OCI-LY3 (cell line): ENCODE measurements around the gene PANK4.

Experiments
- H2AFZ ChIP-seq: fragments of 200-600, 300-600 bp; shearing (Covaris generic); 2 replicates; pipeline ENCODE4 v1.6.0; 2014; ENCODE audit warnings: antibody characterized with exemption, low read depth, low read length
- H3K27ac ChIP-seq: fragments of 200-600, 300-600 bp; sonication (generic); 2 replicates; pipeline ENCODE4 v1.5.1; 2014; ENCODE audit warnings: mild to moderate bottlenecking, low read length, moderate library complexity, mixed read lengths
- H3K27me3 ChIP-seq: fragments of 200-600, 300-600 bp; sonication (generic); 2 replicates; pipeline ENCODE4 v1.6.1; 2014; ENCODE audit warnings: low read depth, low read length, mixed read lengths
- H3K36me3 ChIP-seq: fragments of 200-600, 300-600 bp; sonication (generic); replicated peaks from 2 replicates; pipeline ENCODE3; 2014; ENCODE audit warnings: low read depth, low read length, mixed read lengths
- H3K4me1 ChIP-seq: fragments of 300-600, 200-600 bp; sonication (generic); 2 replicates; pipeline ENCODE4 v1.6.1; 2014; ENCODE audit warnings: low read length, mixed read lengths
- H3K4me2 ChIP-seq: fragments of 200-600, 300-600 bp; sonication (generic); 2 replicates; pipeline ENCODE4 v1.6.1; 2014; ENCODE audit warnings: low read length, mixed read lengths
- H3K4me3 ChIP-seq: fragments of 300-600, 200-600 bp; sonication (generic); 2 replicates; pipeline ENCODE4 v1.5.1; 2014; ENCODE audit warnings: antibody characterized with exemption, mild to moderate bottlenecking, low read length, moderate library complexity
- H3K79me2 ChIP-seq: fragments of 300-600, 200-600 bp; shearing (Covaris generic); 2 replicates; pipeline ENCODE4 v1.6.1; 2014; ENCODE audit warnings: mild to moderate bottlenecking, low read length, mixed read lengths
- H3K9ac ChIP-seq: fragments of 300-600, 200-600 bp; shearing (Covaris generic); 2 replicates; pipeline ENCODE4 v1.6.0; 2014; ENCODE audit warnings: mild to moderate bottlenecking, low read length, moderate library complexity
- H3K9me3 ChIP-seq: fragments of 200-600, 300-600 bp; shearing (Covaris generic); 2 replicates; pipeline ENCODE4 v1.6.1; 2014; ENCODE audit warnings: low read length, mixed read lengths; ENCODE audit not compliant: insufficient read depth
- H4K20me1 ChIP-seq: fragments of 200-600, 300-600 bp; sonication (generic); 2 replicates; pipeline ENCODE4 v1.6.1; 2016; ENCODE audit warnings: low read length, mixed read lengths; ENCODE audit not compliant: insufficient read depth
- EZH2phosphoT487 ChIP-seq: fragments of 200-600 bp; shearing (Covaris generic); IDR thresholded peaks from 2 replicates; pipeline ENCODE4 v1.6.1; 2018; ENCODE audit warnings: antibody characterized with exemption, mixed run types, low read depth
- TF ChIP-seq, protein P1 (sequence below): fragments of 200-600, 300-600 bp; sonication (generic); IDR thresholded peaks from 2 replicates; pipeline ENCODE4 v1.5.1; 2014; ENCODE audit warnings: antibody characterized with exemption, low read length, low read depth

The PANK4 gene

GRCh38 chr1:2535455-2535854 lies 9.1 kb upstream of the PANK4 start:
- Histone ChIP-seq H3K27me3 (peaks cover 10% of the 10 kb centered on the region; the same call in 1 of the 2 replicates), H3K27ac (no peak overlapping the region), H3K79me2 (no peaks in the 10 kb centered on the region), H3K4me3 (no peak overlapping the region), H4K20me1 (no peaks in the 10 kb centered on the region), H3K4me2 (no peak overlapping the region), H2AFZ (no peak overlapping the region), H3K4me1 (no peaks in the 10 kb centered on the region), H3K9me3 (no peaks in the 10 kb centered on the region), H3K36me3 (no peaks in the 10 kb centered on the region), H3K9ac (no peak overlapping the region)
- no peak for TF ChIP-seq EZH2phosphoT487
- TF ChIP-seq, protein P1, sequence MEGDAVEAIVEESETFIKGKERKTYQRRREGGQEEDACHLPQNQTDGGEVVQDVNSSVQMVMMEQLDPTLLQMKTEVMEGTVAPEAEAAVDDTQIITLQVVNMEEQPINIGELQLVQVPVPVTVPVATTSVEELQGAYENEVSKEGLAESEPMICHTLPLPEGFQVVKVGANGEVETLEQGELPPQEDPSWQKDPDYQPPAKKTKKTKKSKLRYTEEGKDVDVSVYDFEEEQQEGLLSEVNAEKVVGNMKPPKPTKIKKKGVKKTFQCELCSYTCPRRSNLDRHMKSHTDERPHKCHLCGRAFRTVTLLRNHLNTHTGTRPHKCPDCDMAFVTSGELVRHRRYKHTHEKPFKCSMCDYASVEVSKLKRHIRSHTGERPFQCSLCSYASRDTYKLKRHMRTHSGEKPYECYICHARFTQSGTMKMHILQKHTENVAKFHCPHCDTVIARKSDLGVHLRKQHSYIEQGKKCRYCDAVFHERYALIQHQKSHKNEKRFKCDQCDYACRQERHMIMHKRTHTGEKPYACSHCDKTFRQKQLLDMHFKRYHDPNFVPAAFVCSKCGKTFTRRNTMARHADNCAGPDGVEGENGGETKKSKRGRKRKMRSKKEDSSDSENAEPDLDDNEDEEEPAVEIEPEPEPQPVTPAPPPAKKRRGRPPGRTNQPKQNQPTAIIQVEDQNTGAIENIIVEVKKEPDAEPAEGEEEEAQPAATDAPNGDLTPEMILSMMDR = no peak

GRCh38 chr1:2534687-2535441 lies 8.5 kb upstream of the PANK4 start:
- Histone ChIP-seq H3K4me2 (no peak overlapping the region), H2AFZ (no peak overlapping the region)

DNA sequence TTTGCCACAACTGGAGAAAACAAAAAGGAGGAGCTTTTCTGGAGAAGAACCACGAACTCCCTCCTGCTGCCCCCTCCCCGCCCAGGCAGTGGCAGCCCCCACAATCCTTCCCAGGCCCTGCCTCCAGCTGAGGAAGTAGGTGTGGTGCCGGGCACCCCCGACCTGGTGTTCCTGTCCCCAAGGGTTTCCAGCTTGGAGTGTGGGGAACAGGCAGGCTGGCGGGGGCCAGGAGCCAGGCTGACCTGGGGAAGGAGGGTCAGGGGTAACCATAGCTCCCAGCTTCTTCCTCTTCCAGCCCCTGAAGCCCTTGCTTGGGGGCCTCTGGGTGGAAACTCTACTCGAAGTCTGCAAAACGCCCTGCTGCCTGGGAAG lies 7.9 kb upstream of the PANK4 start:
- no peak overlapping the region for H3K9ac ChIP-seq
- no peak overlapping the region for H3K27ac ChIP-seq
- no peak overlapping the region for H3K4me2 ChIP-seq
- H3K4me1 ChIP-seq = no peaks in the 10 kb centered on the region
- H3K27me3 ChIP-seq = peaks cover 10% of the 10 kb centered on the region; the same call in 1 of the 2 replicates
- no peaks in the 10 kb centered on the region for H3K9me3 ChIP-seq
- H3K36me3 ChIP-seq = no peaks in the 10 kb centered on the region
- H3K4me3 ChIP-seq = no peak overlapping the region
- H2AFZ ChIP-seq = no peak overlapping the region
- no peaks in the 10 kb centered on the region for H3K79me2 ChIP-seq
- H4K20me1 ChIP-seq = no peaks in the 10 kb centered on the region
- TF ChIP-seq, protein P1 = no peak
- no peak for TF ChIP-seq EZH2phosphoT487

More at GRCh38 chr1:2534687-2535441, 8.5 kb upstream of the PANK4 start:
- TF ChIP-seq, protein P1 = no peak
- TF ChIP-seq EZH2phosphoT487 = no peak
- no peaks in the 10 kb centered on the region for H4K20me1 ChIP-seq
- H3K27ac ChIP-seq = no peak overlapping the region
- no peaks in the 10 kb centered on the region for H3K9me3 ChIP-seq
- H3K79me2 ChIP-seq = no peaks in the 10 kb centered on the region
- no peaks in the 10 kb centered on the region for H3K4me1 ChIP-seq
- no peaks in the 10 kb centered on the region for H3K36me3 ChIP-seq
- no peak overlapping the region for H3K4me3 ChIP-seq
- no peak overlapping the region for H3K9ac ChIP-seq
- peaks cover 10% of the 10 kb centered on the region; the same call in 1 of the 2 replicates for H3K27me3 ChIP-seq

DNA sequence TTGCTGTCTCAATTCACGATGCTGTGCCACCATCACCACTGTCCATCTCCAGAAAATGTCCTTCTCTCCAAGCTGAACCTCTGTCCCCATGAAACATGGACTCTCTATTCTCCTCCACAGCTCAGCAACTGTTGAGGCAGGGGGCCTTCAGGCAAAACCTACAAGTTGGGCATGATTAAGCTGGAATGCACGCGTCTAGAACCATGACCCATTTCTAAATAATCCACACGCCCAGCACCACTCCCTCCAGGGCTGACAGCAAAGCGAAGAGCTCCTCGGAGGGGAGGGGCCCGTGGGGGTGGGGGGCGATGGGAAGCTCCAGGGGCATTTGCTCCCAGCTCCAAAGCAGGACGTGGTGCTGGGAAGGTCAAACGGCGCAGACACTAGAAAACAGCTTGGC lies 7.0 kb upstream of the PANK4 start:
- Histone ChIP-seq H3K36me3 (no peaks in the 10 kb centered on the region), H3K4me3 (no peak overlapping the region), H3K9ac (no peak overlapping the region), H2AFZ (no peak overlapping the region), H4K20me1 (no peaks in the 10 kb centered on the region), H3K9me3 (no peaks in the 10 kb centered on the region), H3K4me1 (no peaks in the 10 kb centered on the region), H3K79me2 (no peaks in the 10 kb centered on the region), H3K4me2 (no peak overlapping the region), H3K27ac (no peak overlapping the region), H3K27me3 (peaks cover 10% of the 10 kb centered on the region; the same call in 1 of the 2 replicates)
- TF ChIP-seq, protein P1 = no peak
- TF ChIP-seq EZH2phosphoT487 = no peak
